Ascending aorta (tissue), 2 donors: ENCODE measurements around the gene SMAD9. TPM values are rescaled to one million over a fixed set of nuclear protein-coding genes. Genes with fewer than 3 reads are reported as not detected.

Experiments used
- DNase-seq, 2 donors: peaks; one replicate each; pipeline ENCODE4 v3.0.0-alpha.2; 2019; ENCODE audit warnings: low spot score in 2 of 2
- H3K27ac ChIP-seq, 2 donors: fragments of 200-600 bp; sonication (generic); one replicate each; pipeline ENCODE4 v1.5.1; 2016 to 2017; ENCODE audit warnings: mild to moderate bottlenecking in 1 of 2
- H3K27me3 ChIP-seq: fragments of 200-600 bp; sonication (generic); one replicate; pipeline ENCODE4 v1.5.1; 2017
- H3K36me3 ChIP-seq, 2 donors: fragments of 200-600 bp; sonication (generic); one replicate each; pipeline ENCODE4 v1.5.1; 2016
- H3K4me1 ChIP-seq, 2 donors: fragments of 200-600 bp; sonication (generic); one replicate each; pipeline ENCODE4 v1.5.1; 2016 to 2017; ENCODE audit warnings: mild to moderate bottlenecking in 1 of 2
- H3K4me3 ChIP-seq, 2 donors: fragments of 200-600 bp; sonication (generic); one replicate each; pipeline ENCODE4 v1.5.1; 2016 to 2017; ENCODE audit warnings: mild to moderate bottlenecking in 1 of 2
- H3K9me3 ChIP-seq, 2 donors: fragments of 200-600 bp; sonication (generic); one replicate each; pipeline ENCODE4 v1.5.1; 2016
- intact Hi-C: fragments of 100-400 bp; cut with DNase I; formaldehyde crosslinking; loops from one replicate; pipeline ENCODE4 v1.15.1; 2023
- total RNA-seq: library from RNA; depleted of rRNA; stranded (reverse); fragments of >200 nt; gene quantifications from one replicate; pipeline ENCODE4 v1.1.0, GENCODE V29; 2016
- TF ChIP-seq, protein P1 (sequence below), 3 experiments: fragments of 200-600 bp in 2 of 3; fragments of 450-650 bp in 1 of 3; sonication (generic) in 2 of 3; IDR thresholded peaks; one replicate each; pipeline ENCODE4 v1.5.1; 2016 to 2019; ENCODE audit warnings: antibody characterized with exemption in 3 of 3, mild to moderate bottlenecking in 1 of 3, moderate library complexity in 1 of 3

SMAD9 gene
- total RNA-seq, 1 donor from 2014 or later: 24.5 TPM

DNA sequence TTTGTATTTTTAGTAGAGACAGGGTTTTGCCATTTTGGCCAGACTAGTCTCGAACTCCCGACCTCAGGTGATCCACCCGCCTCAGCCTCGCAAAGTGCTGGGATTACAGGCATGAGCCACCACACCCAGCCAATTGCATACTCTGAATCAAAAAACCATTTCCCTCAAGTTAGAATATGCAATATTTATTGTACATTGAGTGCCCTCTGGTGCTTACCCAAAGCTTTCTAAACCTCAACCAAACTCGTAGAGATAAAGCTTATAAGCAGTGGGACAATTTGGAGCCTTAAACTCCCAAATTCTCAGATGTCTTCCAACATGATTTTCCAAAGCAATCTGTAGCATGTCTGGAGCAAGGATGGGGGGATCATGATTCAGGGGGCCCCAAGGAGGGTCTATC lies 78.6 kb downstream of the SMAD9 start:
- TF ChIP-seq, protein P1, sequence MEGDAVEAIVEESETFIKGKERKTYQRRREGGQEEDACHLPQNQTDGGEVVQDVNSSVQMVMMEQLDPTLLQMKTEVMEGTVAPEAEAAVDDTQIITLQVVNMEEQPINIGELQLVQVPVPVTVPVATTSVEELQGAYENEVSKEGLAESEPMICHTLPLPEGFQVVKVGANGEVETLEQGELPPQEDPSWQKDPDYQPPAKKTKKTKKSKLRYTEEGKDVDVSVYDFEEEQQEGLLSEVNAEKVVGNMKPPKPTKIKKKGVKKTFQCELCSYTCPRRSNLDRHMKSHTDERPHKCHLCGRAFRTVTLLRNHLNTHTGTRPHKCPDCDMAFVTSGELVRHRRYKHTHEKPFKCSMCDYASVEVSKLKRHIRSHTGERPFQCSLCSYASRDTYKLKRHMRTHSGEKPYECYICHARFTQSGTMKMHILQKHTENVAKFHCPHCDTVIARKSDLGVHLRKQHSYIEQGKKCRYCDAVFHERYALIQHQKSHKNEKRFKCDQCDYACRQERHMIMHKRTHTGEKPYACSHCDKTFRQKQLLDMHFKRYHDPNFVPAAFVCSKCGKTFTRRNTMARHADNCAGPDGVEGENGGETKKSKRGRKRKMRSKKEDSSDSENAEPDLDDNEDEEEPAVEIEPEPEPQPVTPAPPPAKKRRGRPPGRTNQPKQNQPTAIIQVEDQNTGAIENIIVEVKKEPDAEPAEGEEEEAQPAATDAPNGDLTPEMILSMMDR (IDR thresholded peaks at IDR 0.05): no peak
- no peaks in the 10 kb centered on the region for H3K27me3 ChIP-seq
- no peaks in the 10 kb centered on the region for H3K9me3 ChIP-seq
- intact Hi-C loops: no loop called here
- H3K4me1 ChIP-seq: no peaks in the 10 kb centered on the region
- H3K27ac ChIP-seq: no peak overlapping the region
- peaks cover 3 to 6% of the 10 kb centered on the region in 2 donors for H3K36me3 ChIP-seq
- DNase-seq: no peak
- H3K4me3 ChIP-seq: no peak overlapping the region

- H3K27ac ChIP-seq: no peak overlapping the region
- TF ChIP-seq, protein P1 (IDR thresholded peaks at IDR 0.05): no peak
- H3K4me1 ChIP-seq: no peaks in the 10 kb centered on the region
- no peaks in the 10 kb centered on the region for H3K27me3 ChIP-seq
- DNase-seq: no peak
- no peaks in the 10 kb centered on the region for H3K9me3 ChIP-seq
- no peak overlapping the region for H3K4me3 ChIP-seq
- intact Hi-C loops: no loop called here
- H3K36me3 ChIP-seq: peaks cover 0 to 6% of the 10 kb centered on the region in 2 donors
Observed at GRCh38 chr13:36840718-36841250, 79.3 kb downstream of the SMAD9 start.

DNA sequence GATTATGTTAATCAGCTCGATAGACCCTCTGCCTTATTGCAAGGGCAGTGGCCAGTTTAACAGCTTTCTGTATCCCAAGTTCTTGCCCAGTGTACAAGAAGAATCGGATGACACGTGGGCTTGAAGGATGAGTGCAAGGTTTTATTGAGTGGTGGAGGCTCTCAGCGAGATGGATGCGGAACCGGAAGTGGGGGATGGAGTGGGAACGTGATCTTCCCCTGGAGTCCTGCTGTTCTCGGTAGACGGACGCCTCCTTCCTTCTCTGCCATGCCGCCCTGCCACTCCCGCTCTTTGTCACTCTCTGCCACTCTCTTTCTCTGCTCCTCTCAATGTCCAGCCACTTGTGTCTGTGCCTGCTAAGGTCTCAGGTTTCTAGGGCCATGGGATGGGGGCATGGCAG lies 80.1 kb downstream of the SMAD9 start:
- H3K27ac ChIP-seq: no peak overlapping the region
- intact Hi-C loops: no loop called here
- DNase-seq: no peak
- peaks cover 0 to 9% of the 10 kb centered on the region in 2 donors for H3K36me3 ChIP-seq
- no peaks in the 10 kb centered on the region for H3K9me3 ChIP-seq
- H3K27me3 ChIP-seq: no peaks in the 10 kb centered on the region
- H3K4me3 ChIP-seq: no peak overlapping the region
- H3K4me1 ChIP-seq: no peaks in the 10 kb centered on the region
- TF ChIP-seq, protein P1 (IDR thresholded peaks at IDR 0.05): no peak

- H3K27me3 ChIP-seq: no peaks in the 10 kb centered on the region
- intact Hi-C loops: no loop called here
- peaks cover 0 to 9% of the 10 kb centered on the region in 2 donors for H3K36me3 ChIP-seq
- H3K4me1 ChIP-seq: no peaks in the 10 kb centered on the region
- TF ChIP-seq, protein P1 (IDR thresholded peaks at IDR 0.05): no peak
- H3K4me3 ChIP-seq: no peak overlapping the region
- no peaks in the 10 kb centered on the region for H3K9me3 ChIP-seq
- no peak overlapping the region for H3K27ac ChIP-seq
- no peak for DNase-seq
Observed at GRCh38 chr13:36839281-36839680, 80.8 kb downstream of the SMAD9 start.

DNA sequence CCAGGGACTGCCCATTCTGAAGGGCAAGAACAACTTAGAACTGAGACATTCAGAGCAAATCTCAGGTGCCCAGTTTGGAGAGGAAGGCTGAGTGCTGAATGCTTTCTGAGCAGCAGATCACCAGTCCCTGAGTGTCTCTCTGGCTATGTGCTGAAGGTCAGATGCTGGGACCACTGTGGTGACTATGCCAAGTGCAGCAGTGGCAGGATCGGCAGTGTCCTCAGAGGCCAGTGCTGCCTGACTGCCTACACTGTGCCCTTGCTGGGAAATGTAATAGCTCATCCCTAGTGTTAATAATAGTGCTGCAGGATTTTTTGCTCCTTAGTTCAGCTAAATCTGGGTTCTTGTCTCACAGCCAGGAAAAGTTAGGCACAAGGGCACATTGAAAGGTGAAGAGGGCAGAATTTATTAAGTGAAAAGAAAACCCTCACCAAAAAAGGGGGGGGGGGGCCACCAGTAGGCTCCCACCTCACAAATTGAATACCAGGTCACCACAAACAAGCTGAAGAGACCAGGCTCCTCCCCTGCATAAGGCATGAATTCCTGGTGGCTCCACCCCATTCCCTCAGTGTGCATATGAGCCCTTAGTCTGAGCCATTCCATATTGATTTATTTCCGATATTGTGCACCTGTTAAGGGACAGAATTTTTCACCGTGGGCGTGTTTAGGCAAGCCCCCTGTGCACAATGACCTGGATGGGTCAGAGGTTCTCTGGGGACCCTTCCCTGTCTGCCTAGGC lies 82.5 kb downstream of the SMAD9 start:
- intact Hi-C loops: no loop called here

More for the DNA sequence above, 82.5 kb downstream of the SMAD9 start:
- DNase-seq: no peak
- no peaks in the 10 kb centered on the region for H3K4me1 ChIP-seq
- no peak overlapping the region for H3K4me3 ChIP-seq
- H3K9me3 ChIP-seq: no peaks in the 10 kb centered on the region
- TF ChIP-seq, protein P1 (IDR thresholded peaks at IDR 0.05): no peak
- no peaks in the 10 kb centered on the region for H3K27me3 ChIP-seq
- H3K27ac ChIP-seq: no peak overlapping the region
- peaks cover 0 to 9% of the 10 kb centered on the region in 2 donors for H3K36me3 ChIP-seq
